GM12878 (cell line): ENCODE measurements around the gene PELO. TPM values are rescaled to one million over a fixed set of nuclear protein-coding genes. Genes with fewer than 3 reads are reported as not detected.

Experiments
- ATAC-seq: fragments of 200-7000 bp; cut with Tn5 transposase; 3 replicates; pipeline ENCODE4 v1.9.1; 2020; ENCODE audit warnings: mild to moderate bottlenecking, moderate library complexity
- BruUV-seq: library from RNA; stranded (reverse); fragments of 400-500 nt; replicated peaks from 2 replicates; lab custom pipeline; 2021; lab: Mats Ljungman, UMichigan
- CTCF ChIA-PET: fragments of 300-600 bp; sonication (Branson Sonifier 250); formaldehyde crosslinking; extraction: SDS; loops from one replicate; lab custom pipeline; 2021; ENCODE audit warnings: inconsistent platforms; lab: Yijun Ruan, JAX
- POLR2A ChIA-PET: fragments of 350-600 bp; formaldehyde crosslinking; extraction: SDS; loops from one replicate; lab custom pipeline; 2021; ENCODE audit warnings: inconsistent platforms; lab: Charles Lee
- RAD21 ChIA-PET: fragments of 300-600 bp; sonication (Branson Sonifier 250); formaldehyde crosslinking; loops from one replicate; lab custom pipeline; 2023; ENCODE audit warnings: antibody characterized with exemption; ENCODE audit not compliant: unreplicated experiment; lab: Charles Lee
- SMC1A ChIA-PET: fragments of 300-600 bp; sonication (Branson Sonifier 250); formaldehyde crosslinking; loops from one replicate; lab custom pipeline; 2023; ENCODE audit not compliant: unreplicated experiment, uncharacterized antibody; lab: Charles Lee
- DNase-seq: peaks from one replicate; pipeline ENCODE4 v3.0.0-alpha.2; 2011; ENCODE audit warnings: low read depth, low spot score
- FAIRE-seq: peaks from 3 replicates; lab custom pipeline; 2011; peaks lifted over from hg19 to GRCh38; lab: Jason Lieb, UNC
- H2AFZ ChIP-seq: 2 replicates; pipeline ENCODE4 v1.6.0; 2011; ENCODE audit warnings: low read depth, low read length, control low read depth; ENCODE audit not compliant: control insufficient read depth
- H3K27ac ChIP-seq: 2 replicates; pipeline ENCODE4 v1.5.1; 2011; ENCODE audit warnings: control low read depth; ENCODE audit not compliant: control insufficient read depth, insufficient read depth
- H3K27me3 ChIP-seq, 2 experiments: replicated peaks in 1 of 2; 2 replicates each; pipeline versions ENCODE4 v1.6.0 to v1.6.1; 2011; ENCODE audit warnings: low read length in 1 of 2; ENCODE audit not compliant: control insufficient read depth in 2 of 2, insufficient read depth in 2 of 2
- H3K36me3 ChIP-seq, 2 experiments: 2 replicates each; pipeline ENCODE4 v1.5.1; 2011; ENCODE audit warnings: low read length in 1 of 2; ENCODE audit not compliant: control insufficient read depth in 2 of 2, insufficient read depth in 2 of 2
- H3K4me1 ChIP-seq: 2 replicates; pipeline ENCODE4 v1.6.1; 2011; ENCODE audit warnings: mild to moderate bottlenecking, low read length, moderate library complexity, mixed read lengths; ENCODE audit not compliant: control insufficient read depth, insufficient read depth
- H3K4me2 ChIP-seq: 2 replicates; pipeline ENCODE4 v1.6.0; 2011; ENCODE audit warnings: control low read depth; ENCODE audit not compliant: control insufficient read depth, insufficient read depth
- H3K4me3 ChIP-seq: fragments of 200-600 bp; sonication (generic); 2 replicates; pipeline ENCODE4 v1.5.1; 2016
- H3K79me2 ChIP-seq: 2 replicates; pipeline ENCODE4 v1.6.0; 2011; ENCODE audit warnings: low read length; ENCODE audit not compliant: control insufficient read depth, insufficient read depth
- H3K9ac ChIP-seq: 2 replicates; pipeline ENCODE4 v1.8.0; 2011; ENCODE audit warnings: low read length, control low read depth, mixed read lengths; ENCODE audit not compliant: control insufficient read depth, insufficient read depth
- H3K9me3 ChIP-seq: replicated peaks from 3 replicates; pipeline ENCODE4 v1.5.1; 2011; ENCODE audit warnings: mild to moderate bottlenecking, low read length; ENCODE audit not compliant: control insufficient read depth, insufficient read depth
- H4K20me1 ChIP-seq: 2 replicates; pipeline ENCODE4 v1.6.0; 2011; ENCODE audit not compliant: control insufficient read depth, insufficient read depth
- FOS ChIP-seq: IDR thresholded peaks from 3 replicates; pipeline ENCODE4 v1.6.1; 2011; ENCODE audit warnings: borderline replicate concordance; ENCODE audit not compliant: insufficient read length; ENCODE audit errors: extremely low read depth
- NFXL1 ChIP-seq: fragments of 450-650 bp; IDR thresholded peaks from 2 replicates; pipeline ENCODE4 v1.6.1; 2017; ENCODE audit warnings: antibody characterized with exemption, mild to moderate bottlenecking, borderline replicate concordance
- POLR2A ChIP-seq: IDR thresholded peaks from 2 replicates; pipeline ENCODE4 v1.6.1; 2011; ENCODE audit warnings: low read depth, mild to moderate bottlenecking, low read length
- POLR2AphosphoS2 ChIP-seq: IDR thresholded peaks from 2 replicates; pipeline ENCODE4 v1.6.1; 2011; ENCODE audit warnings: low read depth, mild to moderate bottlenecking, low read length, improper control_type of control experiment, moderate library complexity
- POU2F2 ChIP-seq: IDR thresholded peaks from 3 replicates; pipeline ENCODE4 v1.6.1; 2011; ENCODE audit warnings: low read depth, mild to moderate bottlenecking, low read length, borderline replicate concordance
- SPI1 ChIP-seq: IDR thresholded peaks from 2 replicates; pipeline ENCODE4 v1.6.1; 2011; ENCODE audit warnings: low read depth, mild to moderate bottlenecking, low read length, moderate library complexity, borderline replicate concordance; ENCODE audit not compliant: insufficient read depth
- STAT1 ChIP-seq: fragments of 450-650 bp; conservative IDR thresholded peaks from 2 replicates; pipeline ENCODE4 v1.6.1; 2014; ENCODE audit warnings: antibody characterized with exemption, mild to moderate bottlenecking
- SUPT20H ChIP-seq: IDR thresholded peaks from 2 replicates; pipeline ENCODE4 v1.6.1; 2011; ENCODE audit warnings: low read depth, mild to moderate bottlenecking, low read length, moderate library complexity, borderline replicate concordance; ENCODE audit not compliant: control insufficient read depth
- USF1 ChIP-seq: IDR thresholded peaks from 2 replicates; pipeline ENCODE4 v1.6.1; 2011; ENCODE audit warnings: borderline replicate concordance, low read depth, mild to moderate bottlenecking, moderate library complexity, mixed read lengths, low read length; ENCODE audit not compliant: insufficient read depth; ENCODE audit errors: extremely low read length
- WGBS: methylation state at CpG from one replicate; pipeline ENCODE4 v1.1.6; 2016; ENCODE audit warnings: low lambda C conversion rate; ENCODE audit not compliant: insufficient replicate concordance, insufficient coverage; ENCODE audit errors: missing lambda C conversion rate; 5-methylcytosine and 5-hydroxymethylcytosine counted together
- in situ Hi-C: fragments of 300-500 bp; cut with MboI; formaldehyde crosslinking; loops from 9 replicates; pipeline ENCODE4 v1.14.3; 2018; ENCODE audit warnings: mixed read lengths
- intact Hi-C: fragments of 100-400 bp; cut with micrococcal nuclease; formaldehyde crosslinking; loops from one replicate; pipeline ENCODE4 v1.14.2; 2022; ENCODE audit not compliant: unreplicated experiment
- polyA plus RNA-seq, 11 experiments: library from polyadenylated mRNA; depleted of rRNA in 4 of 11; unstranded in 6 of 11; stranded (reverse) in 5 of 11; fragments of >200 nt; fragmentation: Nextera tagmentation in 4 of 11; fragmentation: Illumina TruSeq in 1 of 11; extraction: Ambion mirVana in 4 of 11; extraction: Trizol in 1 of 11; gene quantifications; 1 replicate in 1 of 11; 2 replicates in 10 of 11; pipeline versions ENCODE4 v1.2.1 to v1.2.3, GENCODE V29; 2011 to 2016; ENCODE audit warnings: inconsistent platforms in 2 of 11, missing spikeins in 2 of 11, low read depth in 1 of 11
- total RNA-seq, 4 experiments: library from RNA; depleted of rRNA in 3 of 4; stranded (reverse); fragments of >200 nt in 3 of 4; fragmentation: Illumina TruSeq in 1 of 4; extraction: Trizol in 1 of 4; gene quantifications; 2 replicates each; pipeline versions ENCODE4 v1.2.1 to v1.2.3, GENCODE V29; 2013 to 2021
- TF ChIP-seq, protein P1 (sequence below): fragments of 450-650 bp; IDR thresholded peaks from 2 replicates; pipeline ENCODE4 v1.6.1; 2016; ENCODE audit warnings: mild to moderate bottlenecking, moderate library complexity, borderline replicate concordance
- TF ChIP-seq, protein P2 (sequence below): IDR thresholded peaks from 2 replicates; pipeline ENCODE4 v1.6.1; 2012; ENCODE audit warnings: low read depth, low read length, improper control_type of control experiment
- TF ChIP-seq, protein P3 (sequence below): IDR thresholded peaks from 2 replicates; pipeline ENCODE4 v1.6.1; 2011; ENCODE audit warnings: mild to moderate bottlenecking, low read depth, low read length, moderate library complexity; ENCODE audit not compliant: insufficient replicate concordance

PELO gene
- total and polyA plus RNA-seq, 10 of the 15 experiments (the other 5 are each of a cell fraction or from before 2014, with no cell fraction given) = 5.6 to 11.9 (median 8.7) TPM

DNA sequence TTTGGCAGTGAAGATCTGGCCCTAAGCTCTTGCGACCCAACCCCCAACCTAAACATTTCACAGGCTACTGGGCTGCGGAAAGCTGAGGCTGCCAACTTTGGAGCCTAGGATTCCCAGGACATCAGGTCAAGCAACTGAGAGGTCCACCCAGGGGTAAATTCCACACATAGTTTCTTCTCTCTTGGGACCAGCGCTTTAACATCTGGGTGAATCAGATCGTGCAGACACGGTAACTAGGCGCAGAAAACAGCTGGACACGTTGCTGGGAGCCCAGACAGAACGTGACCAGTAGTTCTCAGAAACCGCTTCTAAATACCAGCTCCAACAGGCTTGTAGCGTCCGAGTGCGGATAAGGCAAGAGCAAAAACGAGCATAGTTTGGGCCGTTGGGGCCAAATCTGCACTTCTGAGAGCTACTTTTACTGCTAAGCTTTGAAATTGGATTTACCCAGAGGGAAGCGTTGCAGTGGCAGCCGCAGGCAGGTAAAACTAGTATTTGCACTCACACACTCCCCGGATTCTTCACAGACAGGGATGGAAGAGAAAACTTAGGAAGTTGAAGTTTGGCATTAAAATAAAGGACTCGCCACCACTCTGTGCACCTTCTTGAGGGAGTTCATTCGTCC lies 11.8 kb downstream of the PELO start (continued):
- TF ChIP-seq, protein P1, sequence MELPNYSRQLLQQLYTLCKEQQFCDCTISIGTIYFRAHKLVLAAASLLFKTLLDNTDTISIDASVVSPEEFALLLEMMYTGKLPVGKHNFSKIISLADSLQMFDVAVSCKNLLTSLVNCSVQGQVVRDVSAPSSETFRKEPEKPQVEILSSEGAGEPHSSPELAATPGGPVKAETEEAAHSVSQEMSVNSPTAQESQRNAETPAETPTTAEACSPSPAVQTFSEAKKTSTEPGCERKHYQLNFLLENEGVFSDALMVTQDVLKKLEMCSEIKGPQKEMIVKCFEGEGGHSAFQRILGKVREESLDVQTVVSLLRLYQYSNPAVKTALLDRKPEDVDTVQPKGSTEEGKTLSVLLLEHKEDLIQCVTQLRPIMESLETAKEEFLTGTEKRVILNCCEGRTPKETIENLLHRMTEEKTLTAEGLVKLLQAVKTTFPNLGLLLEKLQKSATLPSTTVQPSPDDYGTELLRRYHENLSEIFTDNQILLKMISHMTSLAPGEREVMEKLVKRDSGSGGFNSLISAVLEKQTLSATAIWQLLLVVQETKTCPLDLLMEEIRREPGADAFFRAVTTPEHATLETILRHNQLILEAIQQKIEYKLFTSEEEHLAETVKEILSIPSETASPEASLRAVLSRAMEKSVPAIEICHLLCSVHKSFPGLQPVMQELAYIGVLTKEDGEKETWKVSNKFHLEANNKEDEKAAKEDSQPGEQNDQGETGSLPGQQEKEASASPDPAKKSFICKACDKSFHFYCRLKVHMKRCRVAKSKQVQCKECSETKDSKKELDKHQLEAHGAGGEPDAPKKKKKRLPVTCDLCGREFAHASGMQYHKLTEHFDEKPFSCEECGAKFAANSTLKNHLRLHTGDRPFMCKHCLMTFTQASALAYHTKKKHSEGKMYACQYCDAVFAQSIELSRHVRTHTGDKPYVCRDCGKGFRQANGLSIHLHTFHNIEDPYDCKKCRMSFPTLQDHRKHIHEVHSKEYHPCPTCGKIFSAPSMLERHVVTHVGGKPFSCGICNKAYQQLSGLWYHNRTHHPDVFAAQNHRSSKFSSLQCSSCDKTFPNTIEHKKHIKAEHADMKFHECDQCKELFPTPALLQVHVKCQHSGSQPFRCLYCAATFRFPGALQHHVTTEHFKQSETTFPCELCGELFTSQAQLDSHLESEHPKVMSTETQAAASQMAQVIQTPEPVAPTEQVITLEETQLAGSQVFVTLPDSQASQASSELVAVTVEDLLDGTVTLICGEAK = 0 out of 2 replicates have a peak, but pooled peaks have one; percentile 24
- TF ChIP-seq POLR2A (no peak), STAT1 (no peak)

DNA sequence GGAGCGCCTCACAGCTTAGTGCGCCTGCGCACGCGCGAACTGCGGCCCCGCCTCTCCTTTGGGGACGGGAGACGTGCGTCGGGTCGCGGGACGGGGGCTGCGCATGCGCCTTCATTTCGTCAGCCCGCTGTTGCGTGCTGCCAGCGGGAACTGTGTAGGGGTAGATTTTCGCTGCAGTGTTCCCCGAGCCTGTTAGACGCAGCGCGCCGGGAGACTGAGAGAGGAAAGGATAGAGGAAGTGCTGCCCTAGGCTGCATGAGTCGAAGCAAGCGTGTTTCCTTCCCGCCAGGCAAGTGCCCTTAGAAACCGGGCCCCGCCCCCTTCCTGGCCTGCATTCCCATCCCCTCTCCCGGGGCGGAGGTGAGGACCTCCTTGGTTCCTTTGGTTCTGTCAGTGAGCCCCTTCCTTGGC lies 12.3 kb downstream of the PELO start:
- Histone ChIP-seq H3K27me3 (no peaks in the 10 kb centered on the region), H3K4me2 (peak overlapping the region; percentile 98), H3K9me3 (no peaks in the 10 kb centered on the region), H2AFZ (peak overlapping the region; percentile 95), H3K4me3 (peak overlapping the region; percentile 90), H3K27ac (peak overlapping the region; percentile 87), H4K20me1 (no peaks in the 10 kb centered on the region), H3K9ac (peak overlapping the region; percentile 84), H3K36me3 (no peaks in the 10 kb centered on the region), H3K4me1 (peaks cover 3% of the 10 kb centered on the region; the same call in 1 of the 2 replicates), H3K79me2 (peaks cover 39% of the 10 kb centered on the region)
- no TSS peak for BruUV-seq
- POLR2A ChIA-PET = interaction anchor here (1.0 to 1.5 kb wide), 3 partner anchors 10 to 309 kb away, joined by 3 to 8 read pairs (median 5); partner anchors contain the start of gene MOCS2
- RAD21 ChIA-PET = interaction anchor here (1.4 to 1.5 kb wide), 4 partner anchors 11 to 116 kb away, joined by 4 to 7 read pairs (median 5); partner anchors contain the start of genes ITGA1 and PELO
- ATAC-seq (peak; percentile 93), FAIRE-seq (peak; percentile 94), DNase-seq (peak; percentile 83)
- WGBS = 0% methylated on average over 34 of the region's 34 CpGs
- intact Hi-C loops (no loop called here), in situ Hi-C loops (loop anchor here (10.0 kb wide), 1 partner anchor 295 kb away; no protein-coding TSS in a partner anchor)
- CTCF ChIA-PET = interaction anchor here (1.4 to 2.0 kb wide), 5 partner anchors 8 to 310 kb away, joined by 3 to 11 read pairs (median 5); partner anchors contain the start of genes ITGA1, MOCS2 and PELO
- SMC1A ChIA-PET = interaction anchor here (0.9 to 1.9 kb wide), 8 partner anchors 11 to 115 kb away, joined by 3 to 13 read pairs (median 6); partner anchors contain the start of genes ITGA1 and PELO
- TF ChIP-seq POU2F2 = no peak
- TF ChIP-seq POLR2A = peak; percentile 77
- TF ChIP-seq NFXL1 = no peak
- no peak for TF ChIP-seq POLR2AphosphoS2
- TF ChIP-seq USF1 = no peak
- no peak for TF ChIP-seq FOS
- TF ChIP-seq SPI1 = peak; percentile 81
- TF ChIP-seq, protein P2, sequence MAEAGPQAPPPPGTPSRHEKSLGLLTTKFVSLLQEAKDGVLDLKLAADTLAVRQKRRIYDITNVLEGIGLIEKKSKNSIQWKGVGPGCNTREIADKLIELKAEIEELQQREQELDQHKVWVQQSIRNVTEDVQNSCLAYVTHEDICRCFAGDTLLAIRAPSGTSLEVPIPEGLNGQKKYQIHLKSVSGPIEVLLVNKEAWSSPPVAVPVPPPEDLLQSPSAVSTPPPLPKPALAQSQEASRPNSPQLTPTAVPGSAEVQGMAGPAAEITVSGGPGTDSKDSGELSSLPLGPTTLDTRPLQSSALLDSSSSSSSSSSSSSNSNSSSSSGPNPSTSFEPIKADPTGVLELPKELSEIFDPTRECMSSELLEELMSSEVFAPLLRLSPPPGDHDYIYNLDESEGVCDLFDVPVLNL = peak; percentile 31; the same call in 1 of the 2 replicates
- TF ChIP-seq, protein P3, sequence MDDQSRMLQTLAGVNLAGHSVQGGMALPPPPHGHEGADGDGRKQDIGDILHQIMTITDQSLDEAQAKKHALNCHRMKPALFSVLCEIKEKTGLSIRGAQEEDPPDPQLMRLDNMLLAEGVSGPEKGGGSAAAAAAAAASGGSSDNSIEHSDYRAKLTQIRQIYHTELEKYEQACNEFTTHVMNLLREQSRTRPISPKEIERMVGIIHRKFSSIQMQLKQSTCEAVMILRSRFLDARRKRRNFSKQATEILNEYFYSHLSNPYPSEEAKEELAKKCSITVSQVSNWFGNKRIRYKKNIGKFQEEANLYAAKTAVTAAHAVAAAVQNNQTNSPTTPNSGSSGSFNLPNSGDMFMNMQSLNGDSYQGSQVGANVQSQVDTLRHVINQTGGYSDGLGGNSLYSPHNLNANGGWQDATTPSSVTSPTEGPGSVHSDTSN = no peak
- TF ChIP-seq SUPT20H = no peak
